ENCODE results near the gene KRT71.

The KRT71 gene

GRCh38 chr12:52579468-52580465 lies 26.8 kb upstream of the KRT71 start:
- DNase-seq (ENCODE audit: low read depth), result no peak
- TF ChIP-seq, protein P1, sequence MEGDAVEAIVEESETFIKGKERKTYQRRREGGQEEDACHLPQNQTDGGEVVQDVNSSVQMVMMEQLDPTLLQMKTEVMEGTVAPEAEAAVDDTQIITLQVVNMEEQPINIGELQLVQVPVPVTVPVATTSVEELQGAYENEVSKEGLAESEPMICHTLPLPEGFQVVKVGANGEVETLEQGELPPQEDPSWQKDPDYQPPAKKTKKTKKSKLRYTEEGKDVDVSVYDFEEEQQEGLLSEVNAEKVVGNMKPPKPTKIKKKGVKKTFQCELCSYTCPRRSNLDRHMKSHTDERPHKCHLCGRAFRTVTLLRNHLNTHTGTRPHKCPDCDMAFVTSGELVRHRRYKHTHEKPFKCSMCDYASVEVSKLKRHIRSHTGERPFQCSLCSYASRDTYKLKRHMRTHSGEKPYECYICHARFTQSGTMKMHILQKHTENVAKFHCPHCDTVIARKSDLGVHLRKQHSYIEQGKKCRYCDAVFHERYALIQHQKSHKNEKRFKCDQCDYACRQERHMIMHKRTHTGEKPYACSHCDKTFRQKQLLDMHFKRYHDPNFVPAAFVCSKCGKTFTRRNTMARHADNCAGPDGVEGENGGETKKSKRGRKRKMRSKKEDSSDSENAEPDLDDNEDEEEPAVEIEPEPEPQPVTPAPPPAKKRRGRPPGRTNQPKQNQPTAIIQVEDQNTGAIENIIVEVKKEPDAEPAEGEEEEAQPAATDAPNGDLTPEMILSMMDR (conservative IDR thresholded peaks at IDR 0.05; ENCODE audit: control insufficient read depth, insufficient read depth, low read depth, low read length), result no peak
- H3K4me3 ChIP-seq (ENCODE audit: control insufficient read depth, low read depth, low read length), result no peak overlapping the region

DNA sequence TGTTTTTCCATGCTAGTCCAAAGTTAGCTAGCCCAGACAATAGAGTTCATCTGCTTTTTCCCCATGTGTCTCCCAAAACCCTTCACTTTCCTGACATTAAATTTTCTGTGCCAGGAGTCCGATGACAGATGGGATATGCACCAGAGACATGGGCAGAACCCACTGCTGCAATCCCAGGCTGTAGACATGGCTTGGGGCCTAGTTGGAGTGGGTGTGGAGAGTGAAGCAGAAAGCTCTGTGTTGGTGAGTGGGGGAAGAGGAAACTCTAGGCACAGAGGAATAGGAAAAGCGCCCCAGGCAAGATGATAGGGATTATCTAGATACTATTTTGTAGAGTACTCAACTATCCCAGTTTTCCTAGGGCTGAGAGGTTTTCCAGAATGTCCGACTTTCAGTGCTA lies 25.5 kb upstream of the KRT71 start:
- TF ChIP-seq, protein P1 (conservative IDR thresholded peaks at IDR 0.05; ENCODE audit: control insufficient read depth, insufficient read depth, low read depth, low read length), result no peak
- DNase-seq (ENCODE audit: low read depth), result no peak
- no peak overlapping the region for H3K4me3 ChIP-seq (ENCODE audit: control insufficient read depth, low read depth, low read length)

GRCh38 chr12:52577316-52577715 lies 24.4 kb upstream of the KRT71 start:
- no peak for DNase-seq (ENCODE audit: low read depth)
- no peak overlapping the region for H3K4me3 ChIP-seq (ENCODE audit: control insufficient read depth, low read depth, low read length)
- TF ChIP-seq, protein P1 (conservative IDR thresholded peaks at IDR 0.05; ENCODE audit: control insufficient read depth, insufficient read depth, low read depth, low read length), result no peak

- no peak overlapping the region for H3K4me3 ChIP-seq (ENCODE audit: control insufficient read depth, low read depth, low read length)
- TF ChIP-seq, protein P1 (conservative IDR thresholded peaks at IDR 0.05; ENCODE audit: control insufficient read depth, insufficient read depth, low read depth, low read length), result no peak
- no peak for DNase-seq (ENCODE audit: low read depth)
Measured at GRCh38 chr12:52575948-52576347, 23.0 kb upstream of the KRT71 start.

GRCh38 chr12:52575256-52575655 lies 22.3 kb upstream of the KRT71 start:
- no peak for DNase-seq (ENCODE audit: low read depth)
- no peak overlapping the region for H3K4me3 ChIP-seq (ENCODE audit: control insufficient read depth, low read depth, low read length)
- TF ChIP-seq, protein P1 (conservative IDR thresholded peaks at IDR 0.05; ENCODE audit: control insufficient read depth, insufficient read depth, low read depth, low read length), result no peak

- DNase-seq (ENCODE audit: low read depth), result no peak
- TF ChIP-seq, protein P1 (conservative IDR thresholded peaks at IDR 0.05; ENCODE audit: control insufficient read depth, insufficient read depth, low read depth, low read length), result no peak
- H3K4me3 ChIP-seq (ENCODE audit: control insufficient read depth, low read depth, low read length), result no peak within 1 kb of the TSS
Measured at GRCh38 chr12:52573743-52574142, 20.8 kb upstream of the KRT71 start, which contains the start of gene KRT74. KRT74 (minus strand) TSS chr12:52573843; CDS start chr12:52573777, 66 bp downstream.
